GM21360 (cell line): ENCODE data around the gene PGAP3.

ENCODE experiments used
- ATAC-seq: cut with Tn5 transposase; IDR thresholded peaks from one replicate; pipeline ENCODE4 v1.9.1; 2021; ENCODE audit warnings: mild to moderate bottlenecking, moderate library complexity; ENCODE audit not compliant: unreplicated experiment

Gene PGAP3

GRCh38 chr17:39661744-39662541 lies 25.9 kb downstream of the PGAP3 start:
- no peak for ATAC-seq

- ATAC-seq, result no peak
These were observed 27.2 kb downstream of the PGAP3 start for GRCh38 chr17:39660397-39661385.

- ATAC-seq, result no peak
These were observed 27.9 kb downstream of the PGAP3 start for GRCh38 chr17:39660011-39660360.

DNA sequence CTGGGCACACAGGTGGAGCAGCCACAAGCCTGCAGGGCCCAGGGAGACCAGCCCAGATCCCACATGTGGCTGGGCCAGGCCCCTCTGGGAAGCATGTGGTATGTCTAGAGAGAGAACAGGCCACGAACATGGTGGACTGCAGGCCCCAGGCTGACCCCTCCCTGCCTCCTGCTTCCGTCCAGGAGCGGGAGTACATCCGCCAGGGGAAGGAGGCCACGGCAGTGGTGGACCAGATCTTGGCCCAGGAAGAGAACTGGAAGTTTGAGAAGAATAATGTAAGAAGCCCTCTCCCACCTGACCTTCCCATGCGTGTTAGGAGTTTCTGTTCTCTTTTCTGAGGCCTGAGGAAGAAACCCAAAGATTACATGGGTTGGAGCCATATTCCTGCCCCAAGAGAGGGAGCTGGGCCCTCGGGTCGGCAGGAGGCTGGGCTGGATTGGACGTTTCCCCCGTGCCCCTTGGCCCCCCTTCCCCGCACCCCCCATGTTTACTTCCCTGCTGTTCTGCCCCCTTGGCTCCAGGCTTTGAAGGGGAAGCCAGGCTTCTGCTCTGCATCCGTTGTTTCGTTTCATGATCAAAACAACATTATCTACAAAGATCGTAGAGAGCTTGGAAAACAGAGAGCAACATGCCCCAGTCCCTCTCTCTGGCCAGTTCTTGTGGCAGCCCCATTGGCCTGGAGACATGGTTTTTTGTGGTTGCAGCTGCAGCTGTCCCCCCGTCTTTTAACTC lies 28.4 kb downstream of the PGAP3 start:
- ATAC-seq, result no peak

GRCh38 chr17:39658760-39659159 lies 29.1 kb downstream of the PGAP3 start:
- no peak for ATAC-seq

DNA sequence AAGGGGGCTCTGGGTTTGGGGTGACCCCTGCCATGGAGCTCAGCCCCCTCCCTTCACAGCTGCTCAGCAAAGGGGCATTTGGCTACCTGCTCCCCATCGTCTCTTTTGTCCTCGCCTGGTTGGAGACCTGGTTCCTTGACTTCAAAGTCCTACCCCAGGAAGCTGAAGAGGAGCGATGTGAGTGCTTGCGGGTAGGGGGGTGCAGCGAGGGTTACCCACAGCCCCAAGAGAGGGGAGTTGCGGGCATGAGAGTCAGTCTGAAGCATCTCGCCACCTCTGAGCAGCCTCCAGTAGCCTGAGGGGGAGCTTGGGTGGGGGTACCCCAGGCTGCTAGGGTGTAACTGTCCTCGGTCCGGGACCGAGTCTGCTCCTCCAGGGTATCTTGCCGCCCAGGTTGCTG lies 29.5 kb downstream of the PGAP3 start:
- ATAC-seq, result no peak

DNA sequence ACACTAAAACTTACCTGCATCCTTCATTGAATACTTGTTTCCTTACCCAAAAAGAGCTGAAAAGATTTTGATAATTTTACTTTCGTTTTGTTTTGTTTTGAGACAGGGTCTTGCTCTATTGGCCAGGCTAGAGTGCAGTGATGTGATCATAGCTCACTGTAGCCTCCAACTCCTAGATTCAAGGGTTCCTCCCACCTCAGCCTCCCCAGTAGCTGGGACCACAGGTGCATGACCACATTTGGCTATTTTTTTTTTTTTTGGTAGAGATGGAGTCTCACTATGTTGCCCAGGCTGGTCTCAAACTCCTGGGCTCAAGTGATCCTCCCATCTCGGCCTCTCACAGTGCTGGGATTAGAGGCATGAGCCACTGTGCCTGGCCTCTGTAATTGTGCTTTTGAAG lies 32.8 kb downstream of the PGAP3 start:
- no peak for ATAC-seq

DNA sequence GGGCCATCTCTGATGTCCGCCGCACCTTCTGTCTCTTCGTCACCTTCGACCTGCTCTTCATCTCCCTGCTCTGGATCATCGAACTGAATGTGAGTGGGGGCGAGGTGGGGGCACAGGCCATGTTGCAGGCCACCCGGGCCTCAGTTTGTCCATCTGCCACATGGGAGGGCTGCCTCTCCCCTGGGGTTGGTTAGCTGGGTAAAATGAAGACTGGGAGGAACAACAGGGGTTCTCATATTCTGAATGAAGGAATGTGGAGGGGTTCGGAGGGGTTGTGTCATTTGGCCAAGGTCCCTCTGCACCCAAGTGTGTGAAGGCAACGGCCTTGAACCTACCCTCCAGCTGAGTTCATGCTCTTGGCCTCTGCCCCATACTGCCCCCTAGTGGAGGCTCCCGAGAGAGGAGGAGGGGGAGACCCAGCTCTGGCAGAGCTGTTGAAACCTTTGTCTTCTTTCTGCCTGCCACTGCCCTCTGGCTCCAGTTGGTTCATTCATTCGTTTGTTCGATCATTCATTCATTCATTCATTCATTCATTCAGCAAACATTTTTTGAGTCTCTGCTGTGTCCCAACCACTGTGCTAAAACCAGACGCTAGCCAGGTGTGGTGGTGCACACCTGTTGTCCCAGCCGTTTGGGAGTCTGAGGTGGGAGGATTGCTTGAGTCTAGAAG lies 34.1 kb downstream of the PGAP3 start:
- no peak for ATAC-seq

GRCh38 chr17:39653316-39653661 lies 34.6 kb downstream of the PGAP3 start:
- no peak for ATAC-seq

GRCh38 chr17:39652587-39653315 lies 35.1 kb downstream of the PGAP3 start:
- no peak for ATAC-seq

- ATAC-seq, result no peak
These were observed 35.8 kb downstream of the PGAP3 start for GRCh38 chr17:39651923-39652586.

- no peak for ATAC-seq
These were observed 37.7 kb downstream of the PGAP3 start for GRCh38 chr17:39650121-39650579.

DNA sequence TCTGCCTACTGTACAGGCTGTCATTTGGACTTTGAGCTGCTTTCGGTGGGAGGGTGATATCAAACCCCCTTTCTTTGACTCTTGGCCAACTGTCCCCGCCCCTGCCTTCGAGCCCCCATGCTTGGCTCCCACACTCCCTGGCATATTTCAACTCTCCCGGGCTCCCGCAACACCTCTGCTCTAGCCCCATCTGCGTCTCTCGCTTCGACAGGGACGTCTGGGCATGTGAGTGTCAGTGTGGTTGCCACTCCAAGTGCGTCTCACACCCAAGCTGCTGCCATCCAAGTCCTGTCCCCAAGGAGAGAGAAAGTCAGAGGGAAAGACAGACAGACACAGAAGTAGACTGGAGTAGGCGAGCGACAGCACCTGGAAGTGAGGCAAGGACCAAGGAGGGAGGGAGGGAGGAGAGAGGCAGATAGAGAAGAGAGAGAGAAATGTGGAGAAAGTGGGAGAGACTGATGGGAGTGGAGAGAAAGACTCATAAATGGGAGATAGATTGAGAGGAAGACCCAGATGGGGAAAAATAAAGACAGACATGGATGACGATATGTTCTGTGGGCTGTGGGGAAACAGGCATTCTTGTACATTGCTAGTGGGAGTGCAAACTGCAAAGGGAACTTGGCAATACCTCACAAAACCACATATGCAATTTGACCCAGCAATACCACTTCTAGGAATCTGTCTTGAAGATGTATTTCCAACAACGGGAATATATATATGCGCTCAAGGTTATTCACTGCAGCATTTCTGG lies 39.1 kb downstream of the PGAP3 start:
- no peak for ATAC-seq

GRCh38 chr17:39647256-39647655 lies 40.6 kb downstream of the PGAP3 start:
- no peak for ATAC-seq

GRCh38 chr17:39643271-39643670 lies 44.6 kb downstream of the PGAP3 start:
- no peak for ATAC-seq

DNA sequence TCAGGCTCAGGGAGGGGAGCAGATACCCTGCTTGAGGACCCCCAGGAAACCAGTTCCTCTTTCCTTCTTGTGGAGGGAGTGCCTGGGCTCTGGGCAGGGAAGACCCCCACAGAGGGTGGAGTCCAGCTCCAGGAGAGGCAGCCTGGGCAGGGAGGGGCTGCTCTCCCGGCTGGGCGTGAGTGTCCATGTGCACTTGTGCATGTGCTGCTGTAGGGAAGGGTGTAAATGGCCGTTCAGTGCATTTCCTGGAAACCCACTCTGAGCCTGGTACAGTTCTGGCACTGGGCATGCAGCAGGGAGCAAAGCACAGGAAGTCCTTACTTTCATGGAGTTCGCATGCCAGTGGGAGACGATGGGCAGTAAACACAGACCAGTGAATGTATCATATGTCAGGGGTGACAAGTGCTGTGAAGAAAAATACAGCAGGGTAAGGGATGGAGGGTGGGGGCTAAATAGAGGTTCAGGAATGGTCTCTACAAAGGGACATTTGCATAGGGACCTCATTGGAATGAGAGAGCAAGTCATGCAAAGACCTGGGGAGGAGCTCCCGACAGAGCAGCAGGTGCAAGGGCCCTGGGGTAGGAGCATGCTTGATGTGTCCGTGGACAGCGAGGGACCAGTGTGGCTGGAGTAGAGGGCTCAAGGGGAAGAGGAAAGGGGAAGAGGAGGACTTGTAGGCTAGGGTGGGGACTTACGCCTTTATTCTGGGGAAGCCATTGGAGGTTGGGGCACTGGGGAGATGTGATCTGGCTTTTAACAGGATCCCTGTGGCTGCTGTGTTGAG lies 45.4 kb downstream of the PGAP3 start:
- no peak for ATAC-seq

GRCh38 chr17:39641883-39642282 lies 46.0 kb downstream of the PGAP3 start:
- ATAC-seq, result no peak

DNA sequence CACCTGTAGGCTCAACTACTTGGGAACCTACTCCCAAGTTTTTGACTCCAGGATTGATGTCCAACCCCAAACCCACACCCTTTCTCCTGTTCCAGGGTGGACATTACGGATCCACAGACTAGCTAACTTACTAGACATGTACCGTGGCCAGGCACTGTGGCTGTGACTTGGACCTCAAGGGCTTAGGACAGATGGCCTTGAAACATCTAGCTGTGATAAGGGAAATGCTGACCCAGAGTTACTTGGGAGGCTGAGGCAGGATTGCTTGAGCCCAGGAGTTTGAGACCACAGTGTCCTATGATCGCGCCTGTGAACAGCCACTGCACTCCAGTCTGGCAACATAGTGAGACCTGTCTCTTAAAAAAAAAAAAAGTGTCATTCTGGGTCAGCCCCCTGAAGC lies 46.8 kb downstream of the PGAP3 start:
- ATAC-seq, result no peak
